Stimulated activated CD4-positive, alpha-beta T cell treated with anti-CD3 and anti-CD28 coated beads, Interleukin-15, amount 100 ng/mL, for 24 hours (primary cell): ENCODE results near the gene C7.
"Not testable (repeated sequence)": the region's sequence is repeated elsewhere in the genome, so short reads cannot be mapped to it uniquely, and the experiment has no call there.

Experiments used
- DNase-seq: peaks from one replicate; pipeline ENCODE4 v3.0.0-alpha.2; 2020

C7 gene

DNA sequence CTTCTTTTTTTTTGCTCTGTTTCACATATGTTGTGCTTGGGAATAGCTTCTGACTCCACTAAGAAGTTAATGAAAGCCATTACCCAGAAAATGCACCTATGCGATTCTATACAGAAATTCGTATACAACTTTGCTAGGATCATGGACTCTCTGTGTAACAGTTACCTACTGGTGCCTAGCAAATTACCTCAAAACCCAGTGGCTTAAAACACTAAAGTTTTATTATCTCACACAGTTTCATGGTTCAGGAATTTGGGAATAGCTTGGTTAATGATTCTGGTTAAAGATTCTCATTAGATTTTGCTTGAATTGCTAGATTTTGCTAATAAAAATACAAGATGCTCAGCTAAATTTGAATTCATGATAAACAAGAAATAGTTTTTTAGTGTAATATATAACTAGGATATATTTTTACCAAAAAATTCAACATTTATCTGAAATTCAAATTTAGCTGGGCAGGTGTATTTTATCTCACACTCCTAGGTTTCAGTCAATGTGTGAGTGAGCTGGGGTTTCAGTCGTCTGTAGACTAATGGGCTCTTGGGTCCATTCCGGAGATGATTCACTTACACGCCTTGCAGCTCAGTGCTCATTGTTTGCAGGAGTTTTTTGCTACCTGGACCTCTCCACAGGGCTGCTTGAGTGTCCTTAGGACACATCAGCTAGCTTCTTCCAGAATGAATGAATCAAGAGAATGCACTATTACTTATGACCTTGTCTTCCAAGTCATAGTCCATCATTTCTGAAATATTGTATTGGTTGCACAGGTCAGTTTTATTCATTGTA lies 86.7 kb downstream of the C7 start:
- DNase-seq = no peak

DNA sequence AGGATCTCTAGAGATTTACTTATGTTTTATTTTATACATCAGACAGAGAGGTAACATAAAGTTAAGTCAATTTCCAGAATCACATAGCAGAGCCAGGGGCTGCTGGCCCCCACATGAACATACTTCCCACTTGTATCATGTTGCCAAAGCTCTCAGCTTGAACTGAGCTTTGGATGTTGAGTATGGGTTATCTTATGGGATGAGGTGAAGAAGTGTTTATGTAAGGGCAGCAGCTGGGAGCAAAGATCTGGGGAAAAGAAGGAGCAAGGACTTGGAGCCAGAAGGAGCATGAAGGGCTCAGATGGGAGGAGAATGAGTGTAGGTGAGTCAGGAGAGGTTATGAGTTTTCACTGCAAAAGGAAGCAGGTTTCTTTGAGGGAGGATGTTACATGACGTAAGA lies 89.8 kb downstream of the C7 start:
- no peak for DNase-seq

DNA sequence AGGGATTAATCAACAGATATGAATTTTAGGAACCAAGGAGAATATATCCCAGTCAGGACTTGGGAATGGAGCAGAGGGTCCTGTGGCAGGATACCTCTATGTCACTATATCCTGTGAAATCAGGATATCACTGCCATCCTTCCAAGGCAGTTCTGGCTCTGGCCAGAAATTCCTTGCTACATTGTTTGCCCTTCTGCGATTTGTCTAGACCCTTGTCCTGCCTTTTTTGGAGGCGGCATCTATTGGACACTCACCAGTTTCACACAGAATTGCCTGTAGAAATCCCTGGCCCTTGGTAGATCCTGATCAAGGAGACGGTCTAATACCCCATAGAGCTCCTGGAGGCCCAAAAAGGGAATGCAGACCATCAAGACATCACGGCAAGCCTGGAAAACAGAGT lies 90.7 kb downstream of the C7 start:
- DNase-seq = no peak

DNA sequence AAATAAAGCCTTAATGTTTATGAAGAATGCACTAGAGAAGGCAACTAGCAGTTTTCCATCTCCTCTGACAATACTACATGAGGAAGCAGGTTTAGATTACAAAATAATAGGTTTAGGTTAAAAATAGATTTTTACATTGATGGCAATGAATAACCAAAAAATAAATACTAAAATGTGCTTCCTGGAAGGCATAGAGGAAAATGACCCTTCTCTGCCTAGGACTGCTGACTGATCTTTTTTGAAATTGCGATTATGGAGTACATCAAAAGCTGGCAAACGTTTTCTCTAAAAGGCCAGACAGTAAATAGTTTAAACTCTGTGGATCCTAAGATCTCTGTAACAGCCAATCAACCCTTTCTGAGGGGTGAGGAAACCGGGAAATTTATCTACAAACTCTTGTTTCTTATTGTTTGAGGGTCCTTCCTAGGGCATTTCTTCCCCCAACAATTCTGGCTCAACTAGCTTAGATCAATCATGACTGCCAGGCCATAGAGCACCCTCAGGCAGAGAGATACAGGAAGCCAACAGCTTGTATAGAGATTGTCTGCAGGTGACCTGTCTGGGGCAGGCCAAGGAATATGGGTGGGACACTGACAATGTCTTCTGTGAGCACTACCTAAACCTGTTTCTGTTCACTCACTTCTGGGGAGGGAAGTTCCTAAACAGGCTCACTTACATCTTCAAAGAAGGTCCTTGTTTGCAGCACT lies 94.5 kb downstream of the C7 start:
- no peak for DNase-seq

DNA sequence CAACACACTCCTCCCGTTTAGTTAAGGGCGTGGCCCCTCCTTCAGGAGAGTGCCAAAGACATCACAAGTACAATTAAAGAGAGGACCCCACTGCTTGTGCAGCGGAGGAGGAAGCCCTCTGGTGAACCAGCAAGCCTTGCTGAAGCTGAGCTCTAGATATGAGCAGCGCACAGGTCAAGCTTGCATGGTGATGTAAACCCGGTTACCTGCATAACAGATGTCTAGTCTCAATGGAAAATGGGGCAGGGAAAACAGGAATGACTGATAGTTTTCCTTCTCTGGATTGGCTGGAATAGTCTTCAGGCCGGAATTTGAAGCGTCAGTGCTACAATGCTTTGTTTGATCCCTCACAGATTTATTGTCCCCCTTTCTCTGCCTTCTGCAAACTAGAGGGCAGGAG lies 95.6 kb downstream of the C7 start:
- DNase-seq = no peak

DNA sequence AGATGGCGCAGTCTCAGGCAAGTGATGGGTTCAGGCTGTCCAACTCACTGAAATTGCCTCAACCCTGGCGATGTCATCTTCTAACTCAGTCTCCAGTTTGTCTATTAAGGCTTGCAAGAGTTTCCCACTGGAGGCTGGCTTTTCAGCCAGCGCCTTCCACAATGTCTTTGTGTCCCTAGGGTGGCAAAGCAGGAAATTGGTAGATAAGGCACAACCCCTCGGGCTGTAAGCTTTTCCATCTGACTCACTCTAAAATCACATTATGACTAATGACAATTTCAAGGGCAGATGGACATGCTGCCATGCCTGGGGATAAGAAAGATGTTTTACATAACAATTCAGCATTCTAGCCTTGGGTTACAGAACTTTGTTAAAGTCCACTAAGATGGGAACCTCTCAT lies 99.9 kb downstream of the C7 start:
- DNase-seq = no peak

DNA sequence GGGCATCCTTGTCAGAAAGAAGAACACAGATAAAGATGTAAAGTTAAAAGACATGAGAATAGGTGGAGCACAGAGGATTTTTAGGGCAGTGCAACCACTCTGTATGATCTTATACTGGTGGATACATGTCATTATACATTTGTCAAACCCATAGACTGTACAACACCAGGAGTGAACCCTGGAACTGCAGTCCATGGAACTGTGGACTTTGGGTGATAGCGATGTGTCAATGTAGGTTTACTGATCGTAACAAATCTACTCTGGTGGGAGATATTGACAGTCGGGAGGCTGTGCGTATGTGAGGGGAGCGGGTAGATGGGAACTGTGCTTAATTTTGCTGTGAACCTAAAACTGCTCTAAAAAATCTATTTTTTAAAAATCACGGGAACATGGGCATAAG lies 101.3 kb downstream of the C7 start:
- DNase-seq = no peak

DNA sequence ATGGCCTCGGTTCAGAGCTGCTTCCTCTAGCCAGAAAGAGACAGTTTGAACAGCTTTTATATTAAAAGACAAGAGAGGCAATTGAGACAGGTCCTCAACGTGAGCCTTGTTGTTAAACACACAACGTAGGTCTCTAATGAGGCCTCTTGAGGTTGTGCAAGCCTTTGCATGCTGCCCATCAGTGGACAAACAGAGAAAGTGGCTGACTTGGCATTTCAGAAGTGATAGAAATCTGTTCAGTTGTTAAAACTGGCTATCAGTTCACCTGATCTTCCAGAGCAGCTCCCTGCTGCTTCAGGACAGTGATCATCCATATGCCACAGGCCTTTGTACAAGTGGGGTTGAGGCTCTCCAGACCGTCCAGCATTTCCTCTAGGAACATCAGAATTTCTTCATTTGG lies 103.0 kb downstream of the C7 start:
- DNase-seq = no peak

DNA sequence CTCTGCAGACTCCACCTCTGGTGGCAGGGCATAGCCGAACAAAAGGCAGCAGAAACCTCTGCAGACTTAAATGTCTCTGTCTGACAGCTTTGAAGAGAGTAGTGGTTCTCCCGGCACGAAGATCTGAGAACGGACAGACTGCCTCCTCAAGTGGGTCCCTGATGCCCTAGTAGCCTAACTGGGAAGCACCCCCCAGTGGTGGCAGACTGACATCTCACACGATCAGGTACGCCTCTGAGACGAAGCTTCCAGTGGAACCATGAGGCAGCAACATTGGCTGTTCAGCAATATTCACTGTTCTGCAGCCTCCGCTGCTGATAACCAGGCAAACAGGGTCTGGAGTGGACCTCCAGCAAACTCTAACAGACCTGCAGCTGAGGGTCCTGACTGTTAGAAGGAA lies 113.3 kb downstream of the C7 start:
- DNase-seq = not testable (repeated sequence)
